HG03196 (cell line): ENCODE measurements around the gene SUGT1.
"Not testable (repeated sequence)": the region's sequence is repeated elsewhere in the genome, so short reads cannot be mapped to it uniquely, and the experiment has no call there.

Experiments
- ATAC-seq: cut with Tn5 transposase; IDR thresholded peaks from one replicate; pipeline ENCODE4 v1.9.1; 2021; ENCODE audit not compliant: unreplicated experiment

Gene SUGT1

DNA sequence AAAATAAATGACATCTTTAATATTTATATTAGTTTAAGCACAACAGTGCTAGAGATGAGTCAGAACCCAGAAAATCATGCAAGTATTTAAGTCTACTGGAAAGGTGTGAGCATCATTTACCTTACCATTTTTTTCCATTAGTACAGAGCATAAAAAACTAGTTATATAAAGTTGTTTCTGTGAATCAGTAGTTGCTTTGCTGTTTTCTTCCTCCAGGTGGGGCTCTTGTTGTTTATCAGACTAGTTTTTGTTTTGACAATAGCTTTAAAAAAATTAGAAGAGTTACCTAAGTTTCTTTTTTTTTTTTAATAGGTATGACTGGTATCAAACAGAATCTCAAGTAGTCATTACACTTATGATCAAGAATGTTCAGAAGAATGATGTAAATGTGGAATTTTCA is 12.7 kb downstream of the SUGT1 start:
- no peak for ATAC-seq

DNA sequence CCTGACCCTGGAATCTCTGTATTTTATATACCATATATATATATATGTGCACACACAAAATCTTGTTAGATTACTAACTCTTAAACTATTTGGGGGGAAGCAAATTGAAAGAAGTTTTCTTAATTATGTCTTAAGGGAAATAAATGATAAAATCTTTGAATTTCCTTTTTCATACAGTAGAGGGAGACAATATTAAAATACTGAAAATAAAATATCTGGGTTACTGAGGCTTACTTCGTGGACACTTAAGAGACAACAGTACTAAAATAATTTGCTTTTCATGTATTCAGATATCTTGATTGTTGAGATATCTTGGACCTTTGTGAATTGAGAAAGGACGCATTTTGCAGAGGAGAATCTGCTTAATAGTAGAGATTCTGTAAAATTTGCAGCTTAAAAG is 17.0 kb downstream of the SUGT1 start:
- ATAC-seq = no peak

DNA sequence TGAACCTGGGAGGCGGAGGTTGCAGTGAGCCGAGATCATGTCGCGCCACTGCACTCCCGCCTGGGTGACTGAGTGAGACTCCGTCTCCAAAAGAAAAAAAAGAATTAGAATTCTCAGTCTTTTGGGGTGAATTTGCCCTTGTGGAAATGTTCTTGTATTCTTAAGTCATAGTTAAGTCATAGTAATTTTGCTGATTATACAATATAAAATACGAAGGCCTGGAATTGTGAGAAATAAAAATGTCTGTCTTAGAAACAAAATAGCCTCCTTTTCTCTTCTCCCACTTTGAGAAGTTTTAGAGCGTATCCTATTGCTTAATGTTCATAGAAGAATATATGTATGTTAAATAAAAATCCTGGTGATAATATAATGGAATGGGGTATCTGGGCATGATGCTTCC is 18.1 kb downstream of the SUGT1 start:
- no peak for ATAC-seq

DNA sequence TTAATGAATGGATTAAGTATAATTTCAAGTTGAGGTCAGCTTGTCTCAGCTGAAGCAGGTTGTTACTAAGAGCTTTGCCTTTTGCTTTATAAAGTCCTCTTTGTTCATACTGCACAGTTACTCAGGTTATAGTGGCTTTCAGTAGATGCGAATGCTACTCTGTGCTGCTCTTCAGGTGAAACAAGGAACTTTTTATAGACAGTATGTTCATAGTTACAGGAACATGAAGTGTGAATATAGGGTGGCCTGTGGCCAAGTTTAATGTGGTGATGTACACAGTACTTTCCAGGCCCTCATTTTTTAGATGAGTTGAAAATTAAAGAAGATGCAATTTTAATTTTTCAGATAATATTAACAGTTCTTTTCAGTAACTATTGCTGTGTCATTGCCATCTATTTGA is 20.8 kb downstream of the SUGT1 start:
- no peak for ATAC-seq

DNA sequence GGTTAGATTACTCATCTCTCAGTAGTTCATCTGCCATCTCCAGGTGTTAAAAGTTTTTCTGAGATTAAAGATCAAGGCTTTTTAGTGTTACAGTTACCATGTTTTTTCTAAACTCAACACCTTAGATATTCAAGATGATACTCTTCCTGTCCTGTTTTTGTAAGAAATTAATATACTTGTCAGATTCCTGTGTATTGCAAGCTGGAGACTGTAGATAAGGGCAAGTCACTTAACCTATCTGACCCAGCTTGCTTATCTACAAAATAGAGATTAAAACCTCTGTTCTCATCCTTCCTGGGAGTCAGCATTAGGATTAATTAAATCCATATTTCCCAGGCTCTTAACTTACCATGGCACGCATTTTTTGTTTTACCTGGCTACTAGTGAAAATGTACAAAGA is 25.2 kb downstream of the SUGT1 start:
- no peak for ATAC-seq

DNA sequence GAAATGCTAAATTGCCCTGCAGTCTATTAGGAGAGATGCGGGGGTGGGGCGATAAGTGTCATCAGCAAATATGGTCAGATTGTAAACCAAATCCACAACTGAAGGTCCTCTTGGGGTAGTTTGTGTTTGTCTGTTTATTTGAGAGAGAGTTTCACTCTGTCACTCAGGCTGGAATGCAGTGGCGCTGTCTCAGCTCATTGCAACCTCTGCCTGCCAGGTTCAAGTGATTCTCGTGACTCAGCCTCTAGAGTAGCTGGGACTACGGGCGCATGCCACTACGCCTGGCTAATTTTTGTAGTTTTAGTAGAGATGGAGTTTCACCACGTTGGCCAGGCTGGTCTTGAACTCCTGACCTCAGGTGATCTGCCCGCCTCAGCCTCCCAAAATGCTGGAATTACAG is 33.2 kb downstream of the SUGT1 start:
- not testable (repeated sequence) for ATAC-seq

DNA sequence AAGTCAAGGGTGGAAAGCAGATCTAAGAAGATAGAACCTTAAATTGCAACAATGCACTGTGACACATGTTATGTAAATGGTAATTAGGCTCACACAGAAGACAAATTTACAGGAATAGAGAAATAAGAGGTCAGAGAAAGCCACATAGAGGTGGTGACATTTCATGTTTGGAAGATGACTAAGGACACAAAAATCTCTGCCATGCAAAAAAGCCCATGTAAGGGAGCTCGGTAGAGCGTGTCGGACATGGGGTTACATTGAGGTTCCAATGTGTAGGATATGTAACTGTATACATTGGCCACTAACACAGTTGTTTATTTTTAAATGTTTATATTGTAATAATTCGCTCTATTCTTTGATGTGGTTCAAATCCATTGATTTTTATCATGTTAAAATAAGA is 33.7 kb downstream of the SUGT1 start:
- no peak for ATAC-seq

DNA sequence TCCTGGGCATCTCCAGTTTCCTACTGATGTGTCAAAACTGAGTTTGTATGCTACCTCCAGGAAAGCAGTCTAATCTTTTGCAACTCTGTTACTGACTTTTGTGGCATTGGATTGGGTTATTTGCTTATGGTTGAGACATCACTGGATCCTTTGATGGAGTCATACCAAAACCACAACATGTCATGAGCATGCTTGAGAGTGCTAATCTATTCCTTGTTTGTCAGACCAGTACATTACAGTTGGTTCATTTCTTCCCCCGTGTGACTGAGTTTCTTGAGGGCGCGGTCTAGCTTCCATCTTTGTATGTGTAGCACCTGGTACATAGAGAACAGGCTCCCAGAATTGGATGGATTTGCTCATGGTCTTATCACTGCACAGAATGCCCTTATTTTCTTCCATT is 43.2 kb downstream of the SUGT1 start:
- no peak for ATAC-seq

DNA sequence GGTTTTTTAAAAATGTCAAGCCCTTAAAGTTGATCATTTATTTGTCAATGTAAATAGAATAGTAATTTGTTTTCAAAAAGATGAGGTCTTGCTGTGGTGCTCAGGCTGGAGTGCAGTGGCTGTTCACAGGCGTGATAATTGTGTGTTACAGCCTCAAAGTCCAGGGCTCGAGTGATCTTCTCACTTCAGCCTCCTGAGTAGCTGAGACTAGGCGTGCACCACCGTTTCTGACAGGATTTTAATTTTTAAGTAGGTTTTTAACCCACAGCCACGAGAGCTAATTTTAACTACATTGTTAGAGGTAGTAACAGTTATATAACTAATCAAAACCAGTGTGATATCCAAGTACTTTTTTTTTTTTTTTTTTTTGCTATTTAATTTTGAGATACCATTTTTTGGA is 43.9 kb downstream of the SUGT1 start:
- no peak for ATAC-seq

DNA sequence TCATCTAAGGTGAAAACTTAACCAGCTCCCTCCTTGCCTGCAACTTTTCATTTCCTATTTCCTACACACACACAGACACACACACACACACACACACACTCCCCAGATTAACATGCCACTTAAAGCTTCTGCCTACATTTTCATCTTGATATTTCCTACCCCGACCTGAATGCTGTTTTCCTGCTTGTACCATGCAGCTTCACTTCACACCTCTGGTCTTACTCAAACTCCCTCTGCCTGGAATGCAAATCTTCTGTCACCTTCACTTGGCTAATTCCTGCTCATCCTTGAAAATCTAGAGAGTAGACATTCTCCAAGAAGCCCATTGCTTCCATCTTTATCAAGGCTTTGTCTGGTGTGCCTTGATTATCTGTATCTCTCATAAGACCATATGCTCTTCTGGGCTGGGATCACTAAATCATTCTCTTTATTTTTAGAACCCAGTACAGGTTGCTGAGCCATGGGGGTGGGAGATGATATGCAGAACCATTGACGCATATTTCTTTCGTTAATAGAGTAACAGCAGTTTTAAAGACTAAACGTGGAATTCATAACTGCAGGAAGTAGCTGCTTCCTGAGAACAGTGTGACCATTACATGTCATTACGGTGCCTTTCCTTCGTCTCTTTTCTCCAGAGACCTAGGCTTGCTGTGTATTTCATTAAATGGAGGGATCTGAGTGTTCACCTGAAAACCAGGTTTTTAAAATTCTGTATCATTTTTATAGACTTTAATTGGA is 49.3 kb downstream of the SUGT1 start:
- ATAC-seq = no peak

DNA sequence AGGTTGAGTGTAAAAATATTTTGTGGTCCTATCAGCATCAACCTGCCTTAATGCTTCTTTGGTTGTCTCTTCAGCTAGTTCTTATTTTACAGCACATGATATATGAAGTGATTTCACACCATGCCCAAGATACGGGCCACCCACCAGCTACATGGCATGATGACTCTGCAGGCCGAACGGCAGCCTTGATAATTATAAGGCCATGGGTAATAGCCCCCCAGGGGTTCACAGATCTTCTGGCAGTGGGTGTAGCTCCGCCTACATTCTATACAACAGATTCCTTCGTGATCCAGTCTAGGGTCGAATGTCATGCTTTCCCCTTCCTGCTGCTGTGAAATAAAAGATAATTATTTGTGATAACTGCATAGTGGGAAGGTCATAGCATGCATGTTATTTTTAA is 50.8 kb downstream of the SUGT1 start:
- ATAC-seq = no peak

DNA sequence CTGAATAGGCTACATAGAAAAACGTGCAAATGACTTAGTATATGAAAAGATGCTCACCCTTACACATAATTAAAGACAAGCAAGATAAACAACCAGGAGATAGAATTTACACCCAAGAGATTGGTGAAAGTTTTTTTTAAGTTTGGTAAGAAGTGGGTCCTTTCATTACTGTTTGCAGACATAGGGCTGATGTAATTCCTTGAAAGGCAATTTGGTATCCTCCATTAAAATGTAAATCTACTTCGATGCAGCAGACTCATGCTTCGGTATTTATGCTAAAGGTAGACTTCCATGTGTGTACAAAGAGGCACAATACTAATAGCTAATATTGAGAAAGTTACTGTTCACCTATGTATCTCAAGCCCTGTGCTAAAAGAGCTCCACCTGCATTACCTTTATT is 53.4 kb downstream of the SUGT1 start:
- no peak for ATAC-seq

DNA sequence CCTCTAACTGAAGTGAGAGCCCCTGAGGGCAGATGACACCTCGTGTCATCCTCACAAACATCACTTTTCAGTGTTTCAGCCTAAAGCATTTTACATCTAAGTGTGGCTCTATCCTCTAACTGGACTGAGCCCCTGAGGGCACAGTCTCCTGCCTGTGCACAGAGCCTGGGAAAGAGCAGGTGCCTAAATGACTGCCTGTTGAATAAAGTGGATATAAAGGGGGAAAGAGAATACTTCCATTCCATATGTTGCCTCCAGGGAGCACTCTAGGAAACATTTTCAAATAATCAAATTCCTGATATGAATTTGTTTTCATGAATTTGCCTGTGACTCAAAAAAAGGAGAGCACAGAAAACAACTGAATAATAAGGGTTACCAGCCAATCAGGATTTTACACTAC is 54.7 kb downstream of the SUGT1 start:
- ATAC-seq = no peak

DNA sequence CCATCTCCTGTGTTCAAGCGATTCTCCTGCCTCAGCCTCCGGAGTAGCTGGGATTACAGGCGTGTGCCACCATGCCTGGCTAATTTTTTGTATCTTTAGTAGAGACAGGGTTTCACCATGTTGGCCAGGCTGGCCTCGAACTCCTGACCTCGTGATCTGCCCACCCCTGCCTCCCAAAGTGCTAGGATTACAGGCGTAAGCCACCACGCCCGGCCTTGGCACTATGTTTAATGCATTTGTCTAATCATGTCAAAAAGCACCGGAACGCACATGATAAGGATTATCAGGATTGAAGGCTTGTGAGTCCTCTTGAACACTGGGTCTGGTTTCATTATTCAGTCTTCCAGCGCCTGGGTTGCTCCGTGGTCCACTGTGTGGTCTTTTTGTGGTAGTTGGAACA is 55.6 kb downstream of the SUGT1 start:
- not testable (repeated sequence) for ATAC-seq

DNA sequence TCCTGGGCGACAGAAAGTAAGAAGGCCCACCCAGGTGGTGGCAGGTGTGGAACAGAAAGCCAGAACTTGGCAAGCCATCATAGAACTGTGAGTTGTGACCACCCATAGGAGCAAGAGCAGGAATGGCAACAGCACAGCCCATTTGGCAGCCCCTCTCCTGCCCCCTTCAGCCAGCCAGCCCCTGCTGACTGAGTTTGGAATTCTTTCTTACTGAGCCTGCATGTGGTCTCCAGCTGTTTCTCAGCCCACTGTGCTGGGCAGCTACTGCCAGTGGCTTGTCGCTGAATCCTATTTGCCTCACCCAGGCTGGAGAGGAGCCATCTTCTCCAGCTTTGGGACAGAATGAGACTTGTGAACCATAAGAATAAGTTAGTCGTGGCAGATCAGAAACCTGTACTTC is 58.6 kb downstream of the SUGT1 start:
- no peak for ATAC-seq

DNA sequence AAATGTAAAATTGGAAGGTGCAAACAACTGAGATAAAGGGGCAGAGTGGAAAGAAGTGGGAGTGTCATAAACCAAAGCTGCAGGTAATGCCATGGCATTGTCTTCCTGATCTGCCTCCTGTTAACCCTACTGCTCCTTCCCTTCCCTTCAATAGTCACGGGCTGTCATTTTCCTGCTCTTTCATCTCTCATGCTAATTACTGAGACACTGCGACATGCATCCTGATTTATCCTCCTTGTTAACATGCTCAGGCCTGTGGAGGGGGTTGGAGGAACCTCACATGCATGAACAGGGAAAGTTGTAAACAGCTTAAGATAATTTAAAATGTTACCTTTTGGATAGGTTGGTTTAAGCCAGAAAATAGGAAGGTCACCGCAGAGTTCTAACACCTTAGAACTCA is 59.7 kb downstream of the SUGT1 start:
- ATAC-seq = no peak

DNA sequence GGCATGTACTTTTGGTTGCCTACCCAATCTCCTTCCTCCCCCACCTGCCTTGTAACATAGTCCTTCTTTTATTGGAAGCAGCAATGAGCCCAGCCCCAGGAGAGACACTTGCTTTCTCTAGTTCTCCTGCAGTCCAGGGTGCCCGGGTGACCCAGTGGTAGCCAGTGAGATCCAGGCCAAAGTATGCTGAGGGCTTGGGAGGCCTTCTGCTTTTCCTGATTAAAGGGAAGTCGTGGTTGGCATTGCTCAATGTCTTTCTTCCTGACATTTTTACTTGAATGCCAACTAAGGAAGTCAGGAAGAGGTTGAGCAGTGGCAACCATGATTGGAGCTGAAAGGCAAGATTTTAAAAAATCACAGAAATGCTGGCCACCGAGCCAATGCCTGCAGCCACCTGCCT is 61.3 kb downstream of the SUGT1 start:
- ATAC-seq = no peak

DNA sequence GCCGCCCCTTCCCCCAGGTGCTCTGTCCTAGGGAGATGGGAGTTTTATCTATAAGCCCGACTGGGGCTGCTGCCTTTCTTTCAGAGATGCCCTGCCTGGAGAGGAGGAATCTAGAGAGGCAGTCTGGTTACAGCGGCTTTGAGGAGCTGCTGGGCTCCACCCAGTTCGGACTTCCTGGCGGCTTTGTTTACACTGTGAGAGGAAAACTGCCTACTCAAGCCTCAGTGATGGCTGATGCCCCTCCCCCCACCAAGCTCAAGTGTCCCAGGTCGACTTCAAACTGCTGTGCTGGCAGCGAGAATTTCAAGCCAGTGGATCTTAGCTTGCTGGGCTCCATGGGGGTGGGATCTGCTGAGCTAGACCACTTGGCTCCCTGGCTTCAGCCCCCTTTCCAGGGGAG is 68.3 kb downstream of the SUGT1 start:
- not testable (repeated sequence) for ATAC-seq

DNA sequence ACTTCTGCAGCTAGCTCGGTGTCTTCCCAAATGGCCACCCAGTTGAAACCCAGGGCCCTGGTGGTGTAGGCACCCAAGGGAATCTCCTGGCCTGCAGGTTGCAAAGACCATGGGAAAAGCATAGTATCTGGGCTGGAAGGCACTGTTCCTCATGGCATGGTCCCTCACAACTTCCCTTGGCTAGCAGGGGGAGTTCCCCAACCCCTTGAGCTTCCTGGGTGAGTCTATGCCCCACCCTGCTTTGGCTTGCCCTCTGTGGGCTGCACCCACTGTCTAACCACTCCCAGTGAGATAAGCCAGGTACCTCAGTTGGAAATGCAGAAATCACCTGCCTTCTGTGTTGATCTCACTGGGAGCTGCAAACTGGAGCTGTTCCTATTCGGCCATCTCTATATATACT is 68.7 kb downstream of the SUGT1 start:
- ATAC-seq = not testable (repeated sequence)

DNA sequence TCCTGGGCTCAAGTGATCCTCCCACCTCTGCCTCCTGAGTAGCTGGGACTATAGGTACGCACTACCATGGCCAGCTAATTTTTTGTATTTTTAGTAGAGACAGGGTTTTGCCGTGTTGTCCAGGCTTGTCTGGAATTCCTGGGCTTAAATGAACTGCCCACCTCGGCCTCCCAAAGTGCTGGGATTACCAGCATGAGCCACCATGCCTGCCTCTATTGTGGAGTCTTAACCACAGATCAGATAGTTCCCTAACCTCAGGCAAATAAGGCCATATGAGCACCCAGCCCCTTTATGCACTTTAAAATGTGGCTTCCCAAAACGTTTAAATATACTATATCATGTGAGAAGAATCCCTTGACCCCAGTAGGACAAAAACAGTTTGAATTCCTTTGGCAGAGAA is 70.5 kb downstream of the SUGT1 start:
- no peak for ATAC-seq

DNA sequence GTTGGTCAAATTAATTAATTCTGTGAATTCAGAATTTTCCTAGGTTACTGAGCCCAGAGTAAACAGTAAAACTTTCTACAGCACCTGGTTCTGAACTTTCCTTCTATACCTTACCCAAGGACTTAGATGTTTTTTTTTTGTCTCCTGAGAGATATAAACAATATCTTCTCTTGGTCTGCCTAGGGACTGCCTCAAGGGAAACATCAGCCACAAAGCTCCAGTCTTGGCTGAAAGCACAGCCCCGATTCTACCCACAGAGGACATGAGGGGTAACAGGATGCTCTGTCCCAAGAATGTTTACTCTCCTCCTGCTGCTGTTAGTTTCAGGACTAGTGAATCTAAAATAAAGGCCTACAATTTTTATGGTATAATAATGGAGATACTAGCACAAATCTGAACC is 72.7 kb downstream of the SUGT1 start:
- no peak for ATAC-seq

DNA sequence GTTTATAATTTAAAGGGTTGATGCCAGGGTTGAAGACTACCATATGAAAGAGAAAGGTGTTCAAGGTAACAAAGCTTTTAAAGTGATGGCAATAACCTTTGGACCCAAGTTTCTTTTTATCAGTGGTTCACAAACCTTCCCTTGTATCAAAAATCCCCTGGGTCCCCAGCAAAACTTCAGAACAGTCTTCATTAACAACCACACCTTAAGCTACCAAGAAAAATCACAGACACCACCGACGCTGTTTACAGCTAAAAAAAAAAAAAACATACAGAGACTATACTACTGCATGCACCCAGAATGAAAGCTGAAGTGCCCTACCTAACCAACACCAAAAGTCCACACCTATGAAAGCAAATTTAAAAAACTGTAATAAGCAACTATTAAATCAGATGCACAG is 73.6 kb downstream of the SUGT1 start:
- no peak for ATAC-seq

DNA sequence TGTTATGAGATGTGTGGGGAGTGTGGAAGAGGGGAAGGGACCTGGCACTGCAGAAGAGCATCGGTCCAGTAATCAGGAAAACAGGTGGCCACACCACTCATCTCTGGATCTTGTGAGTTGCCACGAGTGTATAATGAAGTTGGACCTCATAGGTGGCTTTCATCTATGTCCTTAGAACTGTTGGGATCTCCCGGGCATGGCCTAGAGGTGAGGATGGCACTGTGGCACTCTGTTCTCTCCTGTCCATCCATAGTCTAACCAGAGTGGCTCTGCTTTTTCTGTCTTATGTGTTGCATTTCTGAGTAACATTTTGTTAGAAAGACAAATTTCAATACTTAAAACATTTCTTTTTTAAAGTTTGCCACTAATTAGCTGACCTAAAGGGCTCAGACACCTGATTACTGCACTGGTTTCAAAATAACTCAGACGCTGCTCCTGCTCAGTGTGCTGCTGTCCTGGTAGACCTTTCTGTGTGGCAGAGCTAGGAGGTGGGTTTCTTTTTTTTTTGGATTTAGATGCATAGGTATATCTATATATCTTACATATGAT is 81.5 kb downstream of the SUGT1 start:
- ATAC-seq = no peak
